ENCODE results near the gene C12orf50.
"Not testable (repeated sequence)": the region's sequence is repeated elsewhere in the genome, so short reads cannot be mapped to it uniquely, and the experiment has no call there.

The C12orf50 gene

GRCh38 chr12:87985069-87985675, 44.0 kb downstream of the C12orf50 start:
- DNase-seq, result no peak

GRCh38 chr12:87982208-87982607, 47.0 kb downstream of the C12orf50 start:
- no peak for DNase-seq

- no peak for DNase-seq
Observed at GRCh38 chr12:87981495-87981894, 47.7 kb downstream of the C12orf50 start.

GRCh38 chr12:87975879-87976278, 53.3 kb downstream of the C12orf50 start:
- DNase-seq, result no peak

- DNase-seq, result no peak
Observed at GRCh38 chr12:87967871-87968270, 61.3 kb downstream of the C12orf50 start.

- no peak for DNase-seq
Observed at GRCh38 chr12:87960566-87960965, 68.6 kb downstream of the C12orf50 start.

GRCh38 chr12:87954028-87954427, 75.2 kb downstream of the C12orf50 start:
- DNase-seq, result not testable (repeated sequence)

- DNase-seq, result no peak
Observed at GRCh38 chr12:87953256-87953860, 75.8 kb downstream of the C12orf50 start.

- DNase-seq, result no peak
Observed at GRCh38 chr12:87952850-87953249, 76.4 kb downstream of the C12orf50 start.

GRCh38 chr12:87952223-87952622, 77.0 kb downstream of the C12orf50 start:
- no peak for DNase-seq

- no peak for DNase-seq
Observed at GRCh38 chr12:87943762-87944161, 85.4 kb downstream of the C12orf50 start.

- no peak for DNase-seq
Observed at GRCh38 chr12:87943023-87943422, 86.2 kb downstream of the C12orf50 start.

GRCh38 chr12:87939182-87939581, 90.0 kb downstream of the C12orf50 start:
- DNase-seq, result no peak

GRCh38 chr12:87935216-87935615, 94.0 kb downstream of the C12orf50 start:
- DNase-seq, result no peak

- DNase-seq, result no peak
Observed at GRCh38 chr12:87933991-87934390, 95.2 kb downstream of the C12orf50 start.

GRCh38 chr12:87931812-87932211, 97.4 kb downstream of the C12orf50 start:
- DNase-seq, result no peak

GRCh38 chr12:87930627-87931026, 98.6 kb downstream of the C12orf50 start:
- DNase-seq, result no peak

Data from NCI-H187 treated with DMSO at 0.1 percent for 48 hours (cell line).